ENCODE data around the gene PPM1E.

- no peak for TF ChIP-seq YY1 (IDR thresholded peaks at IDR 0.05; ENCODE audit: low read depth, low read length)
- TF ChIP-seq, protein P1, sequence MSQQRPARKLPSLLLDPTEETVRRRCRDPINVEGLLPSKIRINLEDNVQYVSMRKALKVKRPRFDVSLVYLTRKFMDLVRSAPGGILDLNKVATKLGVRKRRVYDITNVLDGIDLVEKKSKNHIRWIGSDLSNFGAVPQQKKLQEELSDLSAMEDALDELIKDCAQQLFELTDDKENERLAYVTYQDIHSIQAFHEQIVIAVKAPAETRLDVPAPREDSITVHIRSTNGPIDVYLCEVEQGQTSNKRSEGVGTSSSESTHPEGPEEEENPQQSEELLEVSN (IDR thresholded peaks at IDR 0.05), result no peak
- TF ChIP-seq, protein P2, sequence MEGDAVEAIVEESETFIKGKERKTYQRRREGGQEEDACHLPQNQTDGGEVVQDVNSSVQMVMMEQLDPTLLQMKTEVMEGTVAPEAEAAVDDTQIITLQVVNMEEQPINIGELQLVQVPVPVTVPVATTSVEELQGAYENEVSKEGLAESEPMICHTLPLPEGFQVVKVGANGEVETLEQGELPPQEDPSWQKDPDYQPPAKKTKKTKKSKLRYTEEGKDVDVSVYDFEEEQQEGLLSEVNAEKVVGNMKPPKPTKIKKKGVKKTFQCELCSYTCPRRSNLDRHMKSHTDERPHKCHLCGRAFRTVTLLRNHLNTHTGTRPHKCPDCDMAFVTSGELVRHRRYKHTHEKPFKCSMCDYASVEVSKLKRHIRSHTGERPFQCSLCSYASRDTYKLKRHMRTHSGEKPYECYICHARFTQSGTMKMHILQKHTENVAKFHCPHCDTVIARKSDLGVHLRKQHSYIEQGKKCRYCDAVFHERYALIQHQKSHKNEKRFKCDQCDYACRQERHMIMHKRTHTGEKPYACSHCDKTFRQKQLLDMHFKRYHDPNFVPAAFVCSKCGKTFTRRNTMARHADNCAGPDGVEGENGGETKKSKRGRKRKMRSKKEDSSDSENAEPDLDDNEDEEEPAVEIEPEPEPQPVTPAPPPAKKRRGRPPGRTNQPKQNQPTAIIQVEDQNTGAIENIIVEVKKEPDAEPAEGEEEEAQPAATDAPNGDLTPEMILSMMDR (IDR thresholded peaks at IDR 0.05; ENCODE audit: control extremely low read depth in 1 of 3, insufficient read depth in 1 of 3, low read depth in 1 of 3, low read length in 3 of 3), result no peak
These were observed 234.0 kb downstream of the PPM1E start for GRCh38 chr17:58989629-58990028.

Measured in H1 (cell line).